Gastrocnemius medialis (tissue), 4 donors: ENCODE measurements around the gene CYP19A1.

ENCODE experiments used
- POLR2A ChIP-seq, 2 donors: fragments of 450-650 bp; IDR thresholded peaks; one replicate each; pipeline ENCODE4 v1.6.1; 2017; ENCODE audit warnings: antibody characterized with exemption in 2 of 2, mild to moderate bottlenecking in 2 of 2, moderate library complexity in 2 of 2
- TF ChIP-seq, protein P1 (sequence below), 5 experiments: fragments of 450-650 bp in 3 of 5; fragments of 200-600 bp in 2 of 5; sonication (generic) in 2 of 5; IDR thresholded peaks in 4 of 5; conservative IDR thresholded peaks in 1 of 5; 1 replicate in 4 of 5; 2 replicates in 1 of 5; pipeline ENCODE4 v1.5.1; 2016 to 2019; ENCODE audit warnings: antibody characterized with exemption in 5 of 5, mild to moderate bottlenecking in 3 of 5, moderate library complexity in 3 of 5

DNA sequence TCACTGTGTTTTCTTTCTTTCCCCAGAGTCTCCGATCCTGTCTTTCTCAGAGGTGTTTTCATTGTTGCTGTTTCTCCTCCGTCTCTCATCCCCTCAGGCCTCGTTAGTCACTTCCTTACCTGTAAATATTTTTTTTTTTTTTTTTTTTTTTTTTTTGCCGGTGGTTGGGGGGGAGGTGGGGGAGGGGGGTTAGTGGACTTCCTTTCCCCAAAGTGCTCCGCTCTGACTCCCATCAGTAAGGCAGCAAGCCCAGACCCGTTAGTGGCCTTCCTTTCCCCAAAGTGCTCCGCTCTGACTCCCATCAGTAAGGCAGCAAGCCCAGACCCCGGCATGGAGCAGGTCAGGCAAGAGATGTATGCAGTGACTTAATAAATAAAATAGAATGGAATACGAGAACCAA is 146.6 kb downstream of the CYP19A1 start:
- TF ChIP-seq, protein P1, sequence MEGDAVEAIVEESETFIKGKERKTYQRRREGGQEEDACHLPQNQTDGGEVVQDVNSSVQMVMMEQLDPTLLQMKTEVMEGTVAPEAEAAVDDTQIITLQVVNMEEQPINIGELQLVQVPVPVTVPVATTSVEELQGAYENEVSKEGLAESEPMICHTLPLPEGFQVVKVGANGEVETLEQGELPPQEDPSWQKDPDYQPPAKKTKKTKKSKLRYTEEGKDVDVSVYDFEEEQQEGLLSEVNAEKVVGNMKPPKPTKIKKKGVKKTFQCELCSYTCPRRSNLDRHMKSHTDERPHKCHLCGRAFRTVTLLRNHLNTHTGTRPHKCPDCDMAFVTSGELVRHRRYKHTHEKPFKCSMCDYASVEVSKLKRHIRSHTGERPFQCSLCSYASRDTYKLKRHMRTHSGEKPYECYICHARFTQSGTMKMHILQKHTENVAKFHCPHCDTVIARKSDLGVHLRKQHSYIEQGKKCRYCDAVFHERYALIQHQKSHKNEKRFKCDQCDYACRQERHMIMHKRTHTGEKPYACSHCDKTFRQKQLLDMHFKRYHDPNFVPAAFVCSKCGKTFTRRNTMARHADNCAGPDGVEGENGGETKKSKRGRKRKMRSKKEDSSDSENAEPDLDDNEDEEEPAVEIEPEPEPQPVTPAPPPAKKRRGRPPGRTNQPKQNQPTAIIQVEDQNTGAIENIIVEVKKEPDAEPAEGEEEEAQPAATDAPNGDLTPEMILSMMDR (IDR thresholded peaks at IDR 0.05 in 4 of 5, conservative IDR thresholded peaks at IDR 0.05 in 1 of 5), result no peak
- no peak for TF ChIP-seq POLR2A (IDR thresholded peaks at IDR 0.05)
